ENCODE measurements around the gene SYP. TPM values are rescaled to one million over a fixed set of nuclear protein-coding genes. Genes with fewer than 3 reads are reported as not detected.

Gene SYP
- total and polyA plus RNA-seq, 10 of the 15 experiments (the other 5 are each of a cell fraction or from before 2014, with no cell fraction given) = 0.34 to 1.7 (median 0.74) TPM

- no peak for ATAC-seq
- H3K27me3 ChIP-seq (replicated peaks in 1 of 2; ENCODE audit: control insufficient read depth in 2 of 2, insufficient read depth in 2 of 2, low read length in 1 of 2) = no peaks in the 10 kb centered on the region
- no peak overlapping the region for H3K4me2 ChIP-seq (ENCODE audit: control insufficient read depth, insufficient read depth)
- intact Hi-C loops (cut with micrococcal nuclease; ENCODE audit: unreplicated experiment) = no loop called here
- no peak overlapping the region for H3K27ac ChIP-seq (ENCODE audit: control insufficient read depth, insufficient read depth)
- no TSS peak for BruUV-seq (replicated peaks)
- no peaks in the 10 kb centered on the region for H3K79me2 ChIP-seq (ENCODE audit: control insufficient read depth, insufficient read depth, low read length)
- in situ Hi-C loops (cut with MboI) = no loop called here
- H2AFZ ChIP-seq (ENCODE audit: control insufficient read depth, low read depth, low read length) = no peak overlapping the region
- H3K9ac ChIP-seq (ENCODE audit: control insufficient read depth, insufficient read depth, low read length) = no peak overlapping the region
- DNase-seq (ENCODE audit: low read depth, low spot score) = no peak
- no peaks in the 10 kb centered on the region for H3K36me3 ChIP-seq (ENCODE audit: control insufficient read depth in 2 of 2, insufficient read depth in 2 of 2, low read length in 1 of 2)
- H3K9me3 ChIP-seq (replicated peaks; ENCODE audit: control insufficient read depth, insufficient read depth, low read length) = no peaks in the 10 kb centered on the region; the same call in 2 of the 3 replicates
- SMC1A ChIA-PET (ENCODE audit: uncharacterized antibody, unreplicated experiment) = no interaction called here
- 55% methylated on average over 13 of the region's 14 CpGs for WGBS (ENCODE audit: insufficient coverage, insufficient replicate concordance, low lambda C conversion rate, missing lambda C conversion rate)
- H3K4me1 ChIP-seq (ENCODE audit: control insufficient read depth, insufficient read depth, low read length) = no peaks in the 10 kb centered on the region
- FAIRE-seq = no peak
- no peak overlapping the region for H3K4me3 ChIP-seq
- CTCF ChIA-PET = interaction anchor here (0.6 to 1.0 kb wide), 2 partner anchors 22 to 260 kb away, joined by 3 to 4 read pairs; no protein-coding TSS in a partner anchor
- no peaks in the 10 kb centered on the region for H4K20me1 ChIP-seq (ENCODE audit: control insufficient read depth, insufficient read depth)
- RAD21 ChIA-PET (ENCODE audit: unreplicated experiment) = interaction anchor here (1.0 kb wide), 1 partner anchor 22 kb away, joined by 3 read pairs; no protein-coding TSS in a partner anchor
- POLR2A ChIA-PET = interaction anchor here (0.6 kb wide), 1 partner anchor 587 kb away, joined by 3 read pairs; no protein-coding TSS in a partner anchor
- TF ChIP-seq RELA (IDR thresholded peaks at IDR 0.05; ENCODE audit: borderline replicate concordance, partially characterized antibody) (no peak), IRF5 (IDR thresholded peaks at IDR 0.05; ENCODE audit: borderline replicate concordance) (no peak), NR2C1 (IDR thresholded peaks at IDR 0.05) (no peak), NFYB (IDR thresholded peaks at IDR 0.05; ENCODE audit: insufficient read depth, low read depth, low read length) (no peak), TCF12 (IDR thresholded peaks at IDR 0.05; ENCODE audit: low read depth, low read length) (no peak), TCF7 (IDR thresholded peaks at IDR 0.05; ENCODE audit: borderline replicate concordance) (no peak), PBX3 (IDR thresholded peaks at IDR 0.05; ENCODE audit: insufficient replicate concordance, low read depth, low read length) (no peak), BMI1 (IDR thresholded peaks at IDR 0.05; ENCODE audit: borderline replicate concordance) (no peak), TBL1XR1 (IDR thresholded peaks at IDR 0.05; ENCODE audit: low read depth, low read length) (no peak), MAX (IDR thresholded peaks at IDR 0.05; ENCODE audit: low read depth, low read length) (no peak), CBX5 (IDR thresholded peaks at IDR 0.05; ENCODE audit: low read depth) (no peak), SMAD1 (IDR thresholded peaks at IDR 0.05; ENCODE audit: low read depth, partially characterized antibody) (no peak), ZBTB11 (CRISPR knock-in tag; IDR thresholded peaks at IDR 0.05) (no peak), MTA3 (IDR thresholded peaks at IDR 0.05; ENCODE audit: borderline replicate concordance, low read length) (no peak), IKZF1 (conservative IDR thresholded peaks at IDR 0.05) (no peak), ZZZ3 (IDR thresholded peaks at IDR 0.05; ENCODE audit: control insufficient read depth, insufficient read length, low read depth) (no peak)
These were observed 15.1 kb upstream of the SYP start for GRCh38 chrX:49214996-49215526.

Data from GM12878 (cell line).